Renal cortex interstitium (tissue), 11 donors: ENCODE results near the gene PGPEP1. TPM values are rescaled to one million over a fixed set of nuclear protein-coding genes. Genes with fewer than 3 reads are reported as not detected.
A peak's percentile ranks its signal among the peaks of the same experiment; 100 is the strongest.
"Not testable (repeated sequence)": the region's sequence is repeated elsewhere in the genome, so short reads cannot be mapped to it uniquely, and the experiment has no call there.

ENCODE experiments used
- DNase-seq, 11 donors: peaks; one replicate each; pipeline ENCODE4 v3.0.0-alpha.2; 2013; ENCODE audit warnings: low read depth in 9 of 11, low spot score in 4 of 11; ENCODE audit errors: extremely low read depth in 1 of 11
- polyA plus RNA-seq, 3 donors: library from polyadenylated mRNA; unstranded; fragments of 120-200 nt; gene quantifications; one replicate each; pipeline ENCODE4 v1.2.1, GENCODE V29; 2013; ENCODE audit not compliant: insufficient read length in 3 of 3

PGPEP1 gene
- polyA plus RNA-seq, 3 donors, result 20.9 to 35.3 (median 22.0) TPM

GRCh38 chr19:18349524-18350128 is 9.2 kb downstream of the PGPEP1 start:
- no peak for DNase-seq

- no peak for DNase-seq
Measured at GRCh38 chr19:18350490-18350889, 10.1 kb downstream of the PGPEP1 start.

- no peak for DNase-seq
Measured at GRCh38 chr19:18351544-18351943, 11.1 kb downstream of the PGPEP1 start.

GRCh38 chr19:18353378-18354005 is 13.1 kb downstream of the PGPEP1 start:
- no peak for DNase-seq

- DNase-seq, result not testable (repeated sequence)
Measured at GRCh38 chr19:18354743-18355142, 14.3 kb downstream of the PGPEP1 start.

- no peak for DNase-seq
Measured at GRCh38 chr19:18357041-18357440, 16.6 kb downstream of the PGPEP1 start.

GRCh38 chr19:18361646-18362045 is 21.2 kb downstream of the PGPEP1 start:
- DNase-seq, result no peak

GRCh38 chr19:18362934-18363542 is 22.6 kb downstream of the PGPEP1 start:
- DNase-seq, result no peak

GRCh38 chr19:18363787-18364186 is 23.4 kb downstream of the PGPEP1 start:
- no peak for DNase-seq

GRCh38 chr19:18364277-18364825 is 24.0 kb downstream of the PGPEP1 start:
- DNase-seq, result not testable (repeated sequence)

- DNase-seq, result peak; percentile 67 to 94 (median 86)
Measured at GRCh38 chr19:18364826-18365528, 24.6 kb downstream of the PGPEP1 start.

GRCh38 chr19:18366021-18366435 is 25.6 kb downstream of the PGPEP1 start:
- no peak for DNase-seq

- DNase-seq, result no peak
Measured at GRCh38 chr19:18368504-18369222, 28.3 kb downstream of the PGPEP1 start.

GRCh38 chr19:18373407-18373891 is 33.1 kb downstream of the PGPEP1 start:
- no peak for DNase-seq

- DNase-seq, result peak in 8 of 11 donors; percentile 74 to 90 (median 87)
Measured at GRCh38 chr19:18373892-18374629, 33.7 kb downstream of the PGPEP1 start.

- no peak for DNase-seq
Measured at GRCh38 chr19:18377026-18377425, 36.6 kb downstream of the PGPEP1 start.

GRCh38 chr19:18379803-18380747 is 39.7 kb downstream of the PGPEP1 start:
- DNase-seq, result no peak
